ENCODE measurements around the gene CFAP47.
"Not testable (repeated sequence)": the region's sequence is repeated elsewhere in the genome, so short reads cannot be mapped to it uniquely, and the experiment has no call there.

CFAP47 gene

GRCh38 chrX:35919536-35920309 is at the start of gene CFAP47:
Gene CFAP47, plus strand, starts transcription at chrX:35919734. Its CDS starts 66 bp downstream, at chrX:35919800.
- DNase-seq: peak in 36 of 56 donors; percentile 0 to 54 (median 12)

GRCh38 chrX:35880601-35881000 is 38.9 kb upstream of the CFAP47 start:
- DNase-seq: no peak

- DNase-seq: no peak
These were observed 33.4 kb upstream of the CFAP47 start for GRCh38 chrX:35886135-35886534.

GRCh38 chrX:35890699-35891098 is 28.8 kb upstream of the CFAP47 start:
- peak in 15 of 56 donors; percentile 0 to 10 (median 0) for DNase-seq

- not testable (repeated sequence) for DNase-seq
These were observed 67.3 kb downstream of the CFAP47 start for GRCh38 chrX:35986816-35987215.

- no peak for DNase-seq
These were observed 87.7 kb downstream of the CFAP47 start for GRCh38 chrX:36007207-36007606.

GRCh38 chrX:36019125-36019524 is 99.6 kb downstream of the CFAP47 start:
- DNase-seq: no peak

GRCh38 chrX:36035550-36035949 is 116.0 kb downstream of the CFAP47 start:
- no peak for DNase-seq

- DNase-seq: no peak
These were observed 143.2 kb downstream of the CFAP47 start for GRCh38 chrX:36062778-36063177.

GRCh38 chrX:36071061-36071460 is 151.5 kb downstream of the CFAP47 start:
- no peak for DNase-seq

- not testable (repeated sequence) for DNase-seq
These were observed 155.5 kb downstream of the CFAP47 start for GRCh38 chrX:36075009-36075408.

- no peak for DNase-seq
These were observed 163.7 kb downstream of the CFAP47 start for GRCh38 chrX:36083256-36083655.

GRCh38 chrX:36087366-36087765 is 167.8 kb downstream of the CFAP47 start:
- DNase-seq: no peak

- not testable (repeated sequence) for DNase-seq
These were observed 169.4 kb downstream of the CFAP47 start for GRCh38 chrX:36088939-36089338.

GRCh38 chrX:36102425-36102824 is 182.9 kb downstream of the CFAP47 start:
- no peak for DNase-seq

- DNase-seq: no peak
These were observed 196.7 kb downstream of the CFAP47 start for GRCh38 chrX:36116222-36116621.

GRCh38 chrX:36159254-36159653 is 239.7 kb downstream of the CFAP47 start:
- DNase-seq: no peak

- DNase-seq: no peak
These were observed 240.5 kb downstream of the CFAP47 start for GRCh38 chrX:36160081-36160480.

GRCh38 chrX:36198575-36198974 is 279.0 kb downstream of the CFAP47 start:
- DNase-seq: no peak

GRCh38 chrX:36199928-36200327 is 280.4 kb downstream of the CFAP47 start:
- no peak for DNase-seq

GRCh38 chrX:36214924-36215323 is 295.4 kb downstream of the CFAP47 start:
- DNase-seq: no peak

- DNase-seq: no peak
These were observed 299.3 kb downstream of the CFAP47 start for GRCh38 chrX:36218801-36219200.

GRCh38 chrX:36234840-36235528 is 315.4 kb downstream of the CFAP47 start:
- DNase-seq: not testable (repeated sequence)
